Pancreas (tissue), 10 donors: ENCODE measurements around the gene PEMT. TPM values are rescaled to one million over a fixed set of nuclear protein-coding genes. Genes with fewer than 3 reads are reported as not detected.

Experiments used
- ATAC-seq, 4 donors: fragments of 200-7000 bp; cut with Tn5 transposase; one replicate each; pipeline versions ENCODE4 v1.8.0 to v1.9.1; 2020; ENCODE audit warnings: mild to moderate bottlenecking in 4 of 4, moderate library complexity in 4 of 4
- DNase-seq, 6 donors: peaks; one replicate each; pipeline ENCODE4 v3.0.0-alpha.2; 2020
- FAIRE-seq: peaks from 2 replicates; lab custom pipeline; 2012; peaks lifted over from hg19 to GRCh38; lab: Jason Lieb, UNC
- H3K27ac ChIP-seq, 4 donors: fragments of 200-600 bp; sonication (generic); 1 replicate in 3 of 4; 2 replicates in 1 of 4; pipeline versions ENCODE4 v1.5.0 to v1.8.0; 2020
- H3K27me3 ChIP-seq, 4 donors: fragments of 200-600 bp; one replicate each; pipeline ENCODE4 v1.8.0; 2021
- H3K36me3 ChIP-seq, 3 donors: fragments of 200-600 bp; sonication (generic) in 1 of 3; one replicate each; pipeline versions ENCODE4 v1.5.0 to v1.8.0; 2020 to 2021
- H3K4me1 ChIP-seq, 3 donors: fragments of 200-600 bp; one replicate each; pipeline ENCODE4 v1.8.0; 2021
- H3K4me3 ChIP-seq, 4 donors: fragments of 200-600 bp; sonication (generic) in 2 of 4; one replicate each; pipeline versions ENCODE4 v1.5.0 to v1.8.0; 2020 to 2021
- H3K9me3 ChIP-seq, 4 donors: fragments of 200-600 bp; one replicate each; pipeline ENCODE4 v1.8.0; 2021
- CTCF ChIP-seq, 4 donors: fragments of 200-600 bp; sonication (generic) in 3 of 4; IDR thresholded peaks; one replicate each; pipeline versions ENCODE4 v1.5.0 to v1.8.0; 2021; ENCODE audit warnings: antibody characterized with exemption in 4 of 4
- WGBS, 2 donors: extraction: QIAGEN DNeasy Blood & Tissue Kit; methylation state at CpG; one replicate each; pipeline ENCODE4 v1.1.7; 2013; 5-methylcytosine and 5-hydroxymethylcytosine counted together
- intact Hi-C, 3 donors: fragments of 100-400 bp; cut with DNase I; formaldehyde crosslinking; loops; one replicate each; pipeline versions ENCODE4 v1.11.1 to v1.14.2; 2022
- polyA plus RNA-seq, 2 donors: library from polyadenylated mRNA; stranded (reverse); fragments of 200-250 nt; gene quantifications; one replicate each; pipeline ENCODE4 v1.2.3, GENCODE V29; 2013
- total RNA-seq, 6 donors: library from RNA; stranded (reverse); fragmentation: NEBNext Ultra II Directional in 4 of 6; extraction: Animal tissue kit (Norgen Biotek cat#: 25700) in 4 of 6; gene quantifications; one replicate each; pipeline versions ENCODE4 v1.2.1 to v1.2.4, GENCODE V29; 2021 to 2023
- donor health status: healthy with polysubstance abuse.
- donor health status: DM: no; HTN: no; CAD: no; lungs with moderate emphysema.
- donor health status: DM: no; HTN: no; CAD: no.
- donor health status: control.
- donor health status: control.
- donor health status: Bipolar disorder and iron deficiency.
- donor health status: DM: yes; HTN: yes; CAD: no.
- donor health status: DM: no; HTN: no; CAD: no.
- donor health status: DM: no; HTN: no; CAD: no.
- donor health status: DM: yes; HTN: yes; CAD: no.

The PEMT gene
- total and polyA plus RNA-seq, 8 donors, result 14.8 to 109 (median 24.6) TPM

- no peak for DNase-seq
- TF ChIP-seq CTCF (IDR thresholded peaks at IDR 0.05), result no peak
- intact Hi-C loops, result no loop called here
- no peaks in the 10 kb centered on the region for H3K9me3 ChIP-seq
- H3K27ac ChIP-seq, result no peak overlapping the region
- H3K36me3 ChIP-seq, result no peaks in the 10 kb centered on the region
- WGBS, 2 donors, result 51 to 56% methylated on average over 8 of the region's 8 CpGs
- no peak for FAIRE-seq
- no peak overlapping the region for H3K4me3 ChIP-seq
- no peak for ATAC-seq
- peaks cover 0 to 7% (median 0%) of the 10 kb centered on the region in 3 donors for H3K4me1 ChIP-seq
- no peaks in the 10 kb centered on the region for H3K27me3 ChIP-seq
Observed at GRCh38 chr17:17472333-17472920, 119.1 kb downstream of the PEMT start.

- no peak for TF ChIP-seq CTCF (IDR thresholded peaks at IDR 0.05)
- H3K36me3 ChIP-seq, result no peaks in the 10 kb centered on the region
- intact Hi-C loops, result no loop called here
- H3K4me3 ChIP-seq, result no peak overlapping the region
- WGBS, 2 donors, result 87 to 94% methylated on average over 3 of the region's 3 CpGs
- peaks cover 0 to 5% (median 0%) of the 10 kb centered on the region in 3 donors for H3K4me1 ChIP-seq
- DNase-seq (no peak), ATAC-seq (no peak), FAIRE-seq (no peak)
- H3K9me3 ChIP-seq, result no peaks in the 10 kb centered on the region
- H3K27me3 ChIP-seq, result no peaks in the 10 kb centered on the region
- H3K27ac ChIP-seq, result no peak overlapping the region
Observed at GRCh38 chr17:17469996-17470395, 121.5 kb downstream of the PEMT start.

- DNase-seq (no peak), ATAC-seq (no peak), FAIRE-seq (no peak)
- Histone ChIP-seq H3K36me3 (no peaks in the 10 kb centered on the region), H3K4me3 (no peak overlapping the region), H3K9me3 (no peaks in the 10 kb centered on the region), H3K4me1 (peaks cover 0 to 5% (median 0%) of the 10 kb centered on the region in 3 donors), H3K27me3 (no peaks in the 10 kb centered on the region), H3K27ac (peak overlapping the region in 3 of 4 donors; percentile 10 to 48 (median 48))
- 96 to 99% methylated on average over 4 of the region's 4 CpGs for WGBS, 2 donors
- intact Hi-C loops, result no loop called here
- TF ChIP-seq CTCF (IDR thresholded peaks at IDR 0.05), result no peak
Observed at GRCh38 chr17:17469358-17469757, 122.2 kb downstream of the PEMT start.

- DNase-seq, result peak in 4 of 6 donors; percentile 51 to 71 (median 61)
- 56 to 58% methylated on average over 5 of the region's 5 CpGs for WGBS, 2 donors
- no peak for TF ChIP-seq CTCF (IDR thresholded peaks at IDR 0.05)
- intact Hi-C loops, result no loop called here
- Histone ChIP-seq H3K4me3 (no peak overlapping the region), H3K36me3 (no peaks in the 10 kb centered on the region), H3K9me3 (no peaks in the 10 kb centered on the region), H3K27ac (peak overlapping the region; percentile 8 to 48 (median 29)), H3K4me1 (peaks cover 0 to 5% (median 0%) of the 10 kb centered on the region in 3 donors), H3K27me3 (no peaks in the 10 kb centered on the region)
- no peak for FAIRE-seq
- peak; percentile 84 to 98 (median 91) for ATAC-seq
Observed at GRCh38 chr17:17468217-17469010, 123.1 kb downstream of the PEMT start.
